A549 (cell line): ENCODE data around the gene POLR3B. TPM values are rescaled to one million over a fixed set of nuclear protein-coding genes. Genes with fewer than 3 reads are reported as not detected.
"Not testable (repeated sequence)": the region's sequence is repeated elsewhere in the genome, so short reads cannot be mapped to it uniquely, and the experiment has no call there.

Experiments used
- ATAC-seq, 2 experiments: fragments of 200-7000 bp in 1 of 2; fragments of >200 bp in 1 of 2; cut with Nextera tagmentation in 1 of 2; cut with Tn5 transposase in 1 of 2; 3 replicates each; pipeline versions ENCODE4 v1.8.0 to v1.9.1; 2018 to 2020; ENCODE audit warnings: mild to moderate bottlenecking in 1 of 2, moderate library complexity in 1 of 2
- CTCF ChIA-PET: fragments of 300-600 bp; sonication (Branson Sonifier 250); formaldehyde crosslinking; extraction: SDS; loops from one replicate; lab custom pipeline; 2021; ENCODE audit warnings: antibody characterized with exemption, inconsistent platforms; lab: Yijun Ruan, JAX
- POLR2A ChIA-PET: fragments of 350-600 bp; formaldehyde crosslinking; extraction: SDS; loops from one replicate; lab custom pipeline; 2021; ENCODE audit warnings: antibody characterized with exemption, inconsistent platforms; lab: Yijun Ruan, JAX
- DNase-seq, 2 experiments: peaks; one replicate each; pipeline versions ENCODE4 v3.0.0 to v3.0.0-alpha.2; 2011 to 2016; ENCODE audit warnings: low read depth in 1 of 2, low spot score in 1 of 2
- FAIRE-seq: peaks from 2 replicates; lab custom pipeline; 2011; peaks lifted over from hg19 to GRCh38; lab: Jason Lieb, UNC
- H3K27ac ChIP-seq, 2 experiments: fragments of >200 bp; sonication (Bioruptor Twin); formaldehyde crosslinking; 3 replicates each; pipeline ENCODE4 v1.5.1; 2016 to 2017
- H3K4me1 ChIP-seq: fragments of >200 bp; sonication (Bioruptor Twin); formaldehyde crosslinking; 3 replicates; pipeline ENCODE4 v1.6.1; 2016
- H3K4me2 ChIP-seq: fragments of >200 bp; sonication (Bioruptor Twin); formaldehyde crosslinking; 3 replicates; pipeline ENCODE4 v1.6.1; 2016
- H3K4me3 ChIP-seq: fragments of >200 bp; sonication (Bioruptor Twin); formaldehyde crosslinking; 3 replicates; pipeline ENCODE4 v1.5.1; 2016
- H3K9me3 ChIP-seq: fragments of >200 bp; sonication (Bioruptor Twin); formaldehyde crosslinking; 3 replicates; pipeline ENCODE4 v1.6.1; 2016
- BHLHE40 ChIP-seq: IDR thresholded peaks from 2 replicates; pipeline ENCODE4 v1.6.1; 2012; ENCODE audit warnings: low read depth, low read length, inconsistent platforms
- CBX8 ChIP-seq: fragments of 200-600 bp; sonication (generic); IDR thresholded peaks from 2 replicates; pipeline ENCODE4 v1.6.1; 2016
- CHD4 ChIP-seq: fragments of 200-600 bp; sonication (generic); IDR thresholded peaks from 2 replicates; pipeline ENCODE4 v1.6.1; 2016; ENCODE audit warnings: antibody characterized with exemption, mild to moderate bottlenecking, borderline replicate concordance
- EHMT2 ChIP-seq: fragments of 200-600 bp; sonication (generic); IDR thresholded peaks from 2 replicates; pipeline ENCODE4 v1.6.1; 2016; ENCODE audit warnings: antibody characterized with exemption, low read depth, mild to moderate bottlenecking, moderate library complexity
- FOSB ChIP-seq: fragments of 250-450 bp; sonication (Bioruptor Pico); IDR thresholded peaks from 2 replicates; pipeline ENCODE4 v1.5.0; 2020; ENCODE audit warnings: mild to moderate bottlenecking, moderate library complexity
- HDAC2 ChIP-seq: fragments of 200-600 bp; sonication (generic); IDR thresholded peaks from 2 replicates; pipeline ENCODE4 v1.6.1; 2016
- HOXB13 ChIP-seq: fragments of 250-450 bp; sonication (Bioruptor Pico); IDR thresholded peaks from 2 replicates; pipeline ENCODE4 v1.5.0; 2020; ENCODE audit warnings: low read depth, mild to moderate bottlenecking, moderate library complexity
- JUN ChIP-seq, 2 experiments: fragments of >200 bp; sonication (Bioruptor Twin); formaldehyde crosslinking; IDR thresholded peaks; 2 replicates in 1 of 2; 3 replicates in 1 of 2; pipeline ENCODE4 v1.6.1; 2016 to 2017
- KDM1A ChIP-seq: fragments of 200-600 bp; sonication (generic); IDR thresholded peaks from 2 replicates; pipeline ENCODE4 v1.6.1; 2016; ENCODE audit warnings: low read depth, mild to moderate bottlenecking
- KDM5A ChIP-seq: fragments of 200-600 bp; sonication (generic); IDR thresholded peaks from 2 replicates; pipeline ENCODE4 v1.6.1; 2016; ENCODE audit warnings: antibody characterized with exemption, mild to moderate bottlenecking
- MAFK ChIP-seq: fragments of 450-650 bp; IDR thresholded peaks from 2 replicates; pipeline ENCODE4 v1.6.1; 2014; ENCODE audit not compliant: partially characterized antibody
- MAZ ChIP-seq: fragments of 150-350 bp; IDR thresholded peaks from 2 replicates; pipeline ENCODE4 v1.6.1; 2014; ENCODE audit warnings: antibody characterized with exemption, low read depth, low read length, borderline replicate concordance
- NFE2L2 ChIP-seq: fragments of 150-350 bp; conservative IDR thresholded peaks from 2 replicates; pipeline ENCODE4 v1.6.1; 2014; ENCODE audit warnings: low read length
- NPAS2 ChIP-seq: fragments of 250-450 bp; sonication (Bioruptor Pico); IDR thresholded peaks from 2 replicates; pipeline ENCODE4 v1.8.0; 2022; ENCODE audit warnings: mild to moderate bottlenecking, moderate library complexity, borderline replicate concordance
- NR3C1 ChIP-seq: fragments of >200 bp; sonication (Bioruptor Twin); formaldehyde crosslinking; IDR thresholded peaks from 3 replicates; pipeline ENCODE4 v1.6.1; 2017
- PHF8 ChIP-seq: fragments of 200-600 bp; sonication (generic); IDR thresholded peaks from 2 replicates; pipeline ENCODE4 v1.6.1; 2016; ENCODE audit warnings: low read depth, mild to moderate bottlenecking, antibody characterized with exemption, moderate library complexity, borderline replicate concordance
- POLR2A ChIP-seq: IDR thresholded peaks from 2 replicates; pipeline ENCODE4 v1.6.1; 2012; ENCODE audit warnings: mild to moderate bottlenecking, low read length
- POLR2AphosphoS2 ChIP-seq: conservative IDR thresholded peaks from 2 replicates; pipeline ENCODE4 v1.6.1; 2012; ENCODE audit warnings: low read length, improper control_type of control experiment, inconsistent platforms
- RCOR1 ChIP-seq: fragments of 150-350 bp; IDR thresholded peaks from 2 replicates; pipeline ENCODE4 v1.6.1; 2014; ENCODE audit warnings: antibody characterized with exemption, low read length, low read depth
- RFX5 ChIP-seq: fragments of 450-650 bp; IDR thresholded peaks from 2 replicates; pipeline ENCODE4 v1.7.1; 2014; ENCODE audit warnings: antibody characterized with exemption, mild to moderate bottlenecking, moderate library complexity
- RNF2 ChIP-seq: fragments of 200-600 bp; sonication (generic); IDR thresholded peaks from 2 replicates; pipeline ENCODE4 v1.6.1; 2016; ENCODE audit warnings: low read depth, mild to moderate bottlenecking, antibody characterized with exemption, moderate library complexity, borderline replicate concordance
- SMC3 ChIP-seq: fragments of >200 bp; sonication (Bioruptor Twin); formaldehyde crosslinking; IDR thresholded peaks from 3 replicates; pipeline ENCODE4 v1.6.1; 2018; ENCODE audit warnings: inconsistent platforms
- SREBF2 ChIP-seq: fragments of 450-650 bp; IDR thresholded peaks from 2 replicates; pipeline ENCODE4 v1.6.1; 2014; ENCODE audit warnings: mild to moderate bottlenecking, moderate library complexity
- TFCP2L1 ChIP-seq: fragments of 250-450 bp; sonication (Bioruptor Pico); IDR thresholded peaks from 2 replicates; pipeline ENCODE4 v1.5.0; 2021; ENCODE audit warnings: mild to moderate bottlenecking
- TP53 ChIP-seq: fragments of 250-450 bp; sonication (Bioruptor Pico); IDR thresholded peaks from 2 replicates; pipeline ENCODE4 v1.5.0; 2021; ENCODE audit warnings: mild to moderate bottlenecking, moderate library complexity
- ZC3H11A ChIP-seq: fragments of 450-650 bp; IDR thresholded peaks from 2 replicates; pipeline ENCODE4 v1.6.1; 2014; ENCODE audit warnings: antibody characterized with exemption, mild to moderate bottlenecking
- ZFP36 ChIP-seq: fragments of 450-650 bp; IDR thresholded peaks from 2 replicates; pipeline ENCODE4 v1.6.1; 2014; ENCODE audit warnings: borderline replicate concordance; ENCODE audit not compliant: partially characterized antibody
- WGBS: methylation state at CpG from one replicate; pipeline ENCODE4 v1.1.6; 2017; ENCODE audit errors: missing lambda C conversion rate; 5-methylcytosine and 5-hydroxymethylcytosine counted together
- polyA plus RNA-seq, 4 experiments: library from polyadenylated mRNA; depleted of rRNA in 3 of 4; stranded (reverse); fragments of >200 nt; fragmentation: RNase III in 1 of 4; extraction: RNeasy Plus Mini Kit Qiagen cat#74134 plus additional on column Dnase treatment in 1 of 4; gene quantifications; 2 replicates in 3 of 4; 3 replicates in 1 of 4; pipeline ENCODE4 v1.2.3, GENCODE V29; 2011 to 2017
- TF ChIP-seq, protein P1 (sequence below): fragments of 150-350 bp; IDR thresholded peaks from 2 replicates; pipeline ENCODE4 v1.6.1; 2014; ENCODE audit warnings: low read depth, mild to moderate bottlenecking, low read length
- TF ChIP-seq, protein P2 (sequence below): fragments of >200 bp; sonication (Bioruptor Twin); formaldehyde crosslinking; IDR thresholded peaks from 2 replicates; pipeline ENCODE4 v1.6.1; 2016
- TF ChIP-seq, protein P3 (sequence below): IDR thresholded peaks from 2 replicates; pipeline ENCODE4 v1.6.1; 2012
- TF ChIP-seq, protein P4 (sequence below): fragments of >200 bp; sonication (Bioruptor Twin); formaldehyde crosslinking; IDR thresholded peaks from 3 replicates; pipeline ENCODE4 v1.6.1; 2016

POLR3B gene
- polyA plus RNA-seq, 2 of the 4 experiments (the other 2 are of a cell fraction), result 5.4 to 10.7 TPM

DNA sequence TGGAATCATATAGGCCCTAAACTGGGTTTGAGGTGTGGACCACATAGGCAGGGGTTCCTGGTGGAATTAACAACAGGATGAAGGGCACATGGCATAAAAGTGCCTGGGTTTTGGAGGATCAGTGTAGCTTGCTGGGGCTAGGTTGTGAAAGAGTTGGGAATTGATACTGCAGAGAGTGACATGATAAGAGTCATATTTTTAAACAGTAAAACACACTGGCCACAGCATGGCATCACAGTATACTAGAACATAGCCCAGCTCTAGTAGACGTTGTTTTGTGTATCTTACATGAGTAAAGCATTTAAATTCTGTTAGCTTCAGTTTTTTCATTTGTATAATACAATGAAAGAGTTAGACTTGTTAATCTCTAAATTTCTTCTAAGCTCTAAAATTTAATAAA is 102.0 kb downstream of the POLR3B start:
- TF ChIP-seq SREBF2, result no peak
- TF ChIP-seq POLR2A, result no peak
- TF ChIP-seq CHD4, result no peak
- TF ChIP-seq NFE2L2, result no peak
- TF ChIP-seq RNF2, result no peak
- TF ChIP-seq KDM5A, result no peak
- TF ChIP-seq, protein P1, sequence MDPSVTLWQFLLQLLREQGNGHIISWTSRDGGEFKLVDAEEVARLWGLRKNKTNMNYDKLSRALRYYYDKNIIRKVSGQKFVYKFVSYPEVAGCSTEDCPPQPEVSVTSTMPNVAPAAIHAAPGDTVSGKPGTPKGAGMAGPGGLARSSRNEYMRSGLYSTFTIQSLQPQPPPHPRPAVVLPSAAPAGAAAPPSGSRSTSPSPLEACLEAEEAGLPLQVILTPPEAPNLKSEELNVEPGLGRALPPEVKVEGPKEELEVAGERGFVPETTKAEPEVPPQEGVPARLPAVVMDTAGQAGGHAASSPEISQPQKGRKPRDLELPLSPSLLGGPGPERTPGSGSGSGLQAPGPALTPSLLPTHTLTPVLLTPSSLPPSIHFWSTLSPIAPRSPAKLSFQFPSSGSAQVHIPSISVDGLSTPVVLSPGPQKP, result no peak
- no peak for TF ChIP-seq KDM1A
- no peak for TF ChIP-seq POLR2AphosphoS2
- no peak for TF ChIP-seq EHMT2
- TF ChIP-seq, protein P2, sequence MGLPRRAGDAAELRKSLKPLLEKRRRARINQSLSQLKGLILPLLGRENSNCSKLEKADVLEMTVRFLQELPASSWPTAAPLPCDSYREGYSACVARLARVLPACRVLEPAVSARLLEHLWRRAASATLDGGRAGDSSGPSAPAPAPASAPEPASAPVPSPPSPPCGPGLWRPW, result no peak
- no peak for TF ChIP-seq CBX8
- TF ChIP-seq NR3C1, result no peak
- no peak for TF ChIP-seq BHLHE40
- TF ChIP-seq, protein P3, sequence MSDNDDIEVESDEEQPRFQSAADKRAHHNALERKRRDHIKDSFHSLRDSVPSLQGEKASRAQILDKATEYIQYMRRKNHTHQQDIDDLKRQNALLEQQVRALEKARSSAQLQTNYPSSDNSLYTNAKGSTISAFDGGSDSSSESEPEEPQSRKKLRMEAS, result no peak
- no peak for TF ChIP-seq SMC3
- TF ChIP-seq, protein P4, sequence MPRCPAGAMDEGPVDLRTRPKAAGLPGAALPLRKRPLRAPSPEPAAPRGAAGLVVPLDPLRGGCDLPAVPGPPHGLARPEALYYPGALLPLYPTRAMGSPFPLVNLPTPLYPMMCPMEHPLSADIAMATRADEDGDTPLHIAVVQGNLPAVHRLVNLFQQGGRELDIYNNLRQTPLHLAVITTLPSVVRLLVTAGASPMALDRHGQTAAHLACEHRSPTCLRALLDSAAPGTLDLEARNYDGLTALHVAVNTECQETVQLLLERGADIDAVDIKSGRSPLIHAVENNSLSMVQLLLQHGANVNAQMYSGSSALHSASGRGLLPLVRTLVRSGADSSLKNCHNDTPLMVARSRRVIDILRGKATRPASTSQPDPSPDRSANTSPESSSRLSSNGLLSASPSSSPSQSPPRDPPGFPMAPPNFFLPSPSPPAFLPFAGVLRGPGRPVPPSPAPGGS, result no peak
- no peak for TF ChIP-seq FOSB (CRISPR knock-in tag)
- WGBS, result 89% methylated on average over 1 of the region's 1 CpG
- H3K27ac ChIP-seq, result no peak overlapping the region
- ChIA-PET CTCF (interaction anchor here (0.7 to 1.7 kb wide), 3 partner anchors 13 to 1651 kb away, joined by 3 to 5 read pairs (median 3); no protein-coding TSS in a partner anchor), POLR2A (no interaction called here)
- no peak overlapping the region for H3K4me3 ChIP-seq
- ATAC-seq (no peak), DNase-seq (no peak), FAIRE-seq (no peak)
- no peak overlapping the region for H3K4me2 ChIP-seq
- no peaks in the 10 kb centered on the region for H3K9me3 ChIP-seq
- no peaks in the 10 kb centered on the region for H3K4me1 ChIP-seq

DNA sequence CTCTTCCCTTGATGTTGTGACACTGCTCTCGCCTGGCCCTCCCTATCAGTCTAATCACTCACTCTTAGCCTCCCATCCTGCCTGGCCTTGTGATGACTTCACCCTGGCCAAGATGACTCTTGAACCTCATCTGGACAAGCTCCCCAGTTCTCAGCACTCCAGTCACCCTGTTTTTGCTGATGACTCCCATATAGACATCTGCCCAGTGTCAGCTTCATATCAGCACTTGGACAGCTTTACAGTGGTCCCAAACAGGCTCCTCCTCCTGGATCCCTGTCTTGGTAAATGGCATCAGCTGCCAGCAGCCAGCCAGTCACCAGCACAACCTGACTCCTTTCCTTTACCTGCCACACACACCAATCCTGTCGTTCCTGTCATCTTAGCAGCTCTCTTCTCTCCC is 104.2 kb downstream of the POLR3B start:
- H3K4me3 ChIP-seq, result no peak overlapping the region
- CTCF ChIA-PET, result interaction anchor here (0.6 to 1.4 kb wide), 2 partner anchors 14 to 286 kb away, joined by 3 read pairs; no protein-coding TSS in a partner anchor
- no peak overlapping the region for H3K4me2 ChIP-seq
- POLR2A ChIA-PET, result no interaction called here
- 90% methylated on average over 2 of the region's 2 CpGs for WGBS
- FAIRE-seq (no peak), DNase-seq (no peak), ATAC-seq (no peak)
- no peaks in the 10 kb centered on the region for H3K4me1 ChIP-seq
- no peak for TF ChIP-seq TFCP2L1 (CRISPR knock-in tag)
- TF ChIP-seq RCOR1, result no peak
- no peak for TF ChIP-seq KDM1A
- no peak for TF ChIP-seq MAFK
- TF ChIP-seq HDAC2, result no peak
- no peak for TF ChIP-seq ZFP36
- no peak for TF ChIP-seq NPAS2 (CRISPR knock-in tag)
- TF ChIP-seq POLR2A, result no peak
- TF ChIP-seq JUN (IDR thresholded peaks at IDR 0.05), result no peak
- no peak for TF ChIP-seq PHF8
- no peak for TF ChIP-seq ZC3H11A
- no peak for TF ChIP-seq CHD4
- no peak for TF ChIP-seq TP53 (CRISPR knock-in tag)
- TF ChIP-seq RFX5, result no peak
- no peak for TF ChIP-seq HOXB13 (CRISPR knock-in tag)
- no peak for TF ChIP-seq MAZ
- no peak overlapping the region for H3K27ac ChIP-seq
- H3K9me3 ChIP-seq, result no peaks in the 10 kb centered on the region

DNA sequence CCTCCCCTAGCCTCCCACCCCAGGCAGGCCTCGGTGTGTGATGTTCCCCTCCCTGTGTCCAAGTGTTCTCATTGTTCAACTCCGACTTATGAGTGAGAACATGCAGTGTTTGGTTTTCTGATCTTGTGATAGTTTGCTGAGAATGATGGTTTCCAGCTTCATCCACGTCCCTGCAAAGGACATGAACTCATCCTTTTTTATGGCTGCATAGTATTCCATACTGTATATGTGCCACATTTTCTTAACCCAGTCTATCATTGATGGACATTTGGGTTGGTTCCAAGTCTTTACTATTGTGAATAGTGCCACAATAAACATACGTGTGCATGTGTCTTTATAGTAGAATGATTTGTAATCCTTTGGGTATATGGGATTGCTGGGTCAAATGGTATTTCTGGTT is 108.1 kb downstream of the POLR3B start:
- H3K27ac ChIP-seq, POLR2A ChIA-PET, DNase-seq, H3K4me1 ChIP-seq, ATAC-seq, H3K4me2 ChIP-seq, FAIRE-seq, CTCF ChIA-PET, H3K9me3 ChIP-seq, H3K4me3 ChIP-seq: not testable (repeated sequence)
- 76% methylated on average over 4 of the region's 4 CpGs for WGBS

DNA sequence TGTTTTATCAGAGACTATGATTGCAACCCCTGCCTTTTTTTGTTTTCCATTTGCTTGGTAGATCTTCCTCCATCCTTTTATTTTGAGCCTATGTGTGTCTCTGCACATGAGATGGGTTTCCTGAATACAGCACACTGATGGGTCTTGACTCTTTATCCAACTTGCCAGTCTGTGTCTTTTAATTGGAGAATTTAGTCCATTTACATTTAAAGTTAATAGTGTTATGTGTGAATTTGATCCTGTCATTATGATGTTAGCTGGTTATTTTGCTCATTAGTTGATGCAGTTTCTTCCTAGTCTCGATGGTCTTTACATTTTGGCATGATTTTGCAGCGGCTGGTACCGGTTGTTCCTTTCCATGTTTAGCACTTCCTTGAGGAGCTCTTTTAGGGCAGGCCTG is 118.1 kb downstream of the POLR3B start:
- H3K4me3 ChIP-seq, CTCF ChIA-PET, H3K27ac ChIP-seq, H3K9me3 ChIP-seq, POLR2A ChIA-PET, ATAC-seq, H3K4me2 ChIP-seq, FAIRE-seq, DNase-seq, H3K4me1 ChIP-seq: not testable (repeated sequence)
- WGBS, result no CpG with 5 or more reads among the region's 3 CpGs

DNA sequence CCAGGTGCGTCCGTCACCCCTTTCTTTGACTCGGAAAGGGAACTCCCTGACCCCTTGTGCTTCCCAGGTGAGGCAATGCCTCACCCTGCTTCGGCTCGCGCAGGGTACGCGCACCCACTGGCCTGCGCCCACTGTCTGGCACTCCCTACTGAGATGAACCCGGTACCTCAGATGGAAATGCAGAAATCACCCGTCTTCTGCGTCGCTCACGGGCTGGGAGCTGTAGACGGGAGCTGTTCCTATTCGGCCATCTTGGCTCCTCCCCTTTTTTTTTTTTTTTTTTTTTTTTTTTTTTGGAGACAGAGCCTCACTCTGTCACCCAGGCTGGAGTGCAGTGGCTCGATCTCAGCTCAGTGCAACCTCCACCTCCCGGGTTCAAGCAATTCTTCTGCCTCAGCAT is 120.1 kb downstream of the POLR3B start:
- H3K27ac ChIP-seq, POLR2A ChIA-PET, H3K9me3 ChIP-seq, H3K4me2 ChIP-seq, CTCF ChIA-PET, H3K4me1 ChIP-seq, DNase-seq, FAIRE-seq, ATAC-seq, H3K4me3 ChIP-seq: not testable (repeated sequence)
- WGBS, result 91% methylated on average over 14 of the region's 18 CpGs
